SH-SY5Y (cell line): ENCODE results near the gene CCDC106.

Source experiments
- GATA2 ChIP-seq: IDR thresholded peaks from 2 replicates; pipeline ENCODE4 v1.6.1; 2011; ENCODE audit warnings: mild to moderate bottlenecking, low read depth, low read length
- GATA3 ChIP-seq: IDR thresholded peaks from 2 replicates; pipeline ENCODE4 v1.6.1; 2011; ENCODE audit warnings: low read depth, mild to moderate bottlenecking, low read length, moderate library complexity

DNA sequence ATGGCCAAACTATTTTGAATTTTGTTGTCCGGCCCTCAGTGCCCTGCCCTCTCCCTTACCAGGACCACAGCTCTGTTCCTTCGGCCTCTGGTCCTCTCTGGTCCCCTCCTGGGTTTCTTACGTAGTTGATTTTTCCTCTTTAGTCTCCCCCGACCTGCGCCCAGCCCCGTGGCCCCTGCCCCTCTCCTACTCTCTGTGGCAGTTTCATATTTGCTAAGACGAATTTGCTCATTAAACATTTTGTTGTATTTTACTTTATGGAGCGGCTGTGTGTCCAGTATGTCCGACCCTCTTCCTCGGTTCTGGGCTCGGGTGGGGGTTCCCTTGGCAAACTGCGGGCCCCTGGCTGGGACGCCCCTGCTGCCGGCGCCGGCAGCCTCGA, 26.4 kb downstream of the CCDC106 start:
- TF ChIP-seq GATA2 (no peak), GATA3 (no peak)
